ENCODE data around the gene RGS7. TPM values are rescaled to one million over a fixed set of nuclear protein-coding genes. Genes with fewer than 3 reads are reported as not detected.
"Not testable (repeated sequence)": the region's sequence is repeated elsewhere in the genome, so short reads cannot be mapped to it uniquely, and the experiment has no call there.

Gene RGS7
- polyA plus RNA-seq, 1 donor = not detected

- no peak for DNase-seq (ENCODE audit: low read depth)
Measured at GRCh38 chr1:240786880-240787279, 570.1 kb downstream of the RGS7 start.

- no peak for DNase-seq (ENCODE audit: low read depth)
Measured at GRCh38 chr1:240784776-240785175, 572.2 kb downstream of the RGS7 start.

- not testable (repeated sequence) for DNase-seq (ENCODE audit: low read depth)
Measured at GRCh38 chr1:240783728-240784137, 573.3 kb downstream of the RGS7 start.

GRCh38 chr1:240776237-240776636, 580.8 kb downstream of the RGS7 start:
- no peak for DNase-seq (ENCODE audit: low read depth)

- no peak for DNase-seq (ENCODE audit: low read depth)
Measured at GRCh38 chr1:240772131-240772530, 584.9 kb downstream of the RGS7 start.

GRCh38 chr1:240771450-240771849, 585.6 kb downstream of the RGS7 start:
- DNase-seq (ENCODE audit: low read depth) = no peak

GRCh38 chr1:240768979-240769378, 588.0 kb downstream of the RGS7 start:
- no peak for DNase-seq (ENCODE audit: low read depth)

GRCh38 chr1:240766831-240767230, 590.2 kb downstream of the RGS7 start:
- no peak for DNase-seq (ENCODE audit: low read depth)

GRCh38 chr1:240765732-240766363, 591.2 kb downstream of the RGS7 start:
- no peak for DNase-seq (ENCODE audit: low read depth)

- DNase-seq (ENCODE audit: low read depth) = no peak
Measured at GRCh38 chr1:240763771-240764170, 593.2 kb downstream of the RGS7 start.

- DNase-seq (ENCODE audit: low read depth) = not testable (repeated sequence)
Measured at GRCh38 chr1:240763095-240763494, 593.9 kb downstream of the RGS7 start.

GRCh38 chr1:240762471-240762987, 594.5 kb downstream of the RGS7 start:
- not testable (repeated sequence) for DNase-seq (ENCODE audit: low read depth)

GRCh38 chr1:240758777-240759176, 598.2 kb downstream of the RGS7 start:
- not testable (repeated sequence) for DNase-seq (ENCODE audit: low read depth)

- no peak for DNase-seq (ENCODE audit: low read depth)
Measured at GRCh38 chr1:240758296-240758695, 598.7 kb downstream of the RGS7 start.

GRCh38 chr1:240747907-240748306, 609.1 kb downstream of the RGS7 start:
- no peak for DNase-seq (ENCODE audit: low read depth)

- DNase-seq (ENCODE audit: low read depth) = no peak
Measured at GRCh38 chr1:240743705-240744104, 613.3 kb downstream of the RGS7 start.

- DNase-seq (ENCODE audit: low read depth) = no peak
Measured at GRCh38 chr1:240739754-240740153, 617.3 kb downstream of the RGS7 start.

GRCh38 chr1:240739139-240739538, 617.9 kb downstream of the RGS7 start:
- DNase-seq (ENCODE audit: low read depth) = no peak

- DNase-seq (ENCODE audit: low read depth) = no peak
Measured at GRCh38 chr1:240737766-240738265, 619.2 kb downstream of the RGS7 start.

- DNase-seq (ENCODE audit: low read depth) = peak; percentile 36
Measured at GRCh38 chr1:240737298-240737697, 619.7 kb downstream of the RGS7 start.

- DNase-seq (ENCODE audit: low read depth) = not testable (repeated sequence)
Measured at GRCh38 chr1:240734705-240735104, 622.3 kb downstream of the RGS7 start.

- DNase-seq (ENCODE audit: low read depth) = no peak
Measured at GRCh38 chr1:240734001-240734400, 623.0 kb downstream of the RGS7 start.

- DNase-seq (ENCODE audit: low read depth) = no peak
Measured at GRCh38 chr1:240732390-240732789, 624.6 kb downstream of the RGS7 start.
